Breast epithelium (tissue), 4 donors: ENCODE results near the gene CFDP1. TPM values are rescaled to one million over a fixed set of nuclear protein-coding genes. Genes with fewer than 3 reads are reported as not detected.

Source experiments
- DNase-seq, 2 donors: peaks; one replicate each; pipeline ENCODE4 v3.0.0-alpha.2; 2019; ENCODE audit warnings: low spot score in 2 of 2
- H3K27ac ChIP-seq, 2 donors: fragments of 200-600 bp; sonication (generic) in 1 of 2; one replicate each; pipeline ENCODE4 v1.5.1; 2016 to 2019; ENCODE audit warnings: mild to moderate bottlenecking in 1 of 2
- H3K27me3 ChIP-seq, 2 donors: fragments of 200-600 bp; sonication (generic) in 1 of 2; one replicate each; pipeline versions ENCODE4 v1.5.1 to v1.6.0; 2017 to 2019; ENCODE audit warnings: control low read depth in 1 of 2, mild to moderate bottlenecking in 1 of 2
- H3K36me3 ChIP-seq: fragments of 200-600 bp; one replicate; pipeline ENCODE4 v1.5.1; 2019
- H3K4me1 ChIP-seq, 2 donors: fragments of 200-600 bp; sonication (generic); one replicate each; pipeline ENCODE4 v1.5.1; 2016 to 2019; ENCODE audit warnings: control low read depth in 1 of 2
- H3K4me3 ChIP-seq, 3 donors: fragments of 200-600 bp; sonication (generic); 1 replicate in 2 of 3; 2 replicates in 1 of 3; pipeline ENCODE4 v1.5.1; 2016 to 2019; ENCODE audit warnings: mild to moderate bottlenecking in 3 of 3, moderate library complexity in 2 of 3
- H3K9me3 ChIP-seq, 2 donors: fragments of 200-600 bp; sonication (generic) in 1 of 2; one replicate each; pipeline ENCODE4 v1.5.1; 2016 to 2019; ENCODE audit warnings: control low read depth in 1 of 2
- CTCF ChIP-seq, 3 donors: fragments of 450-650 bp; IDR thresholded peaks; one replicate each; pipeline ENCODE4 v1.5.1; 2016 to 2017; ENCODE audit warnings: antibody characterized with exemption in 3 of 3, mild to moderate bottlenecking in 3 of 3, moderate library complexity in 3 of 3
- POLR2A ChIP-seq: fragments of 450-650 bp; IDR thresholded peaks from one replicate; pipeline ENCODE4 v1.6.1; 2016; ENCODE audit warnings: antibody characterized with exemption, mild to moderate bottlenecking, moderate library complexity
- POLR2AphosphoS5 ChIP-seq, 3 donors: sonication (generic); formaldehyde crosslinking; IDR thresholded peaks; one replicate each; pipeline ENCODE4 v1.6.1; 2017; ENCODE audit warnings: antibody characterized with exemption in 3 of 3
- intact Hi-C: fragments of 100-400 bp; cut with DNase I; formaldehyde crosslinking; loops from one replicate; pipeline ENCODE4 v1.15.1; 2023; ENCODE audit warnings: low total_unique reads
- total RNA-seq, 3 donors: library from RNA; depleted of rRNA; stranded (reverse); fragments of >200 nt; gene quantifications; one replicate each; pipeline ENCODE4 v1.1.0, GENCODE V29; 2016

Gene CFDP1
- total RNA-seq, 3 donors from 2014 or later = 55.5 to 81.9 (median 80.9) TPM

DNA sequence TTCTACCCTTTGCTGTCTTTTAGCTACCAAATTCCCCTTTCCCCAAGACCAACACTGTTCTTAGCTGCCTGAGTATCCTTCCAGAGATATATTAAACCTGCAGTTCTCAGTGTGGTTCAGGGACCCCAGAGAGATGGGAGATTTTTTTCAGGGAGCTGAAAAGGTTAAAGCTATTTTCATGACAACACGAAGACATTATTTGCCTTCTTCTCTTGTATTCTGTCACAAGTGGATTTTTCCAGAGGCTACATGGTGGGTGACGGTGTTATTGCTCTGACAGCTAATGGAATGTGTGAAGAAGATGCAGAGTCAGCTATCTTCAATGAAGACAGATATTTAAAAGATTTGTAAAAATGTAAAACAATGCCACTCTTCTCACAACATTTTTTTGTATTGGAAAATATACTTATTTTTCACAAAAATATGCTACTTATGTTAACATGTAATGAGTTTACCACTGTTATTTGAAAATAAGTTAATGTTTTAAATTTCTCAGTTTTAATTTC is 69.0 kb downstream of the CFDP1 start:
- TF ChIP-seq POLR2AphosphoS5 (IDR thresholded peaks at IDR 0.05) = no peak
- TF ChIP-seq POLR2A = no peak
- no peak for TF ChIP-seq CTCF (IDR thresholded peaks at IDR 0.05)
- Histone ChIP-seq H3K36me3 (no peaks in the 10 kb centered on the region), H3K27ac (no peak overlapping the region), H3K4me1 (no peaks in the 10 kb centered on the region), H3K4me3 (no peak overlapping the region), H3K9me3 (no peaks in the 10 kb centered on the region), H3K27me3 (no peaks in the 10 kb centered on the region)
- no peak for DNase-seq
- intact Hi-C loops = no loop called here

DNA sequence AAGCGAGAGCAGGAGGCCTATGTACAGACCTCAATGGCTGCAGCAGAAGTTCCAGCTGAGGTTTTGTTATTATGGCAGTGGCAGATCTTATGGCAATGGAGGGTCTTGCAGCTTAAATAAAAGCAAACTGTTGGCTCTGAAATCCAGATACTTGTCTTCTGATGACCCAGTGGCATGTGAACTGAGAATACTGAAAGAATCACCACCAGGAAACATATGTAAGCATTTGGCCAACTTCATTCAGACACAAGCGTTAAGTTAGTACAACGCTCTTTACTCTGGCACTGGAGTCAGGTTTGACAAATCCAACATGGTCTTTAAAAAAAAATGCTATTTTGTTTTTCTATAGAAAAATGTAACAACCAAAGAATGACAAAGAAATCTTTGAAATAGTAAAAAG is 70.5 kb downstream of the CFDP1 start:
- Histone ChIP-seq H3K4me1 (no peaks in the 10 kb centered on the region), H3K9me3 (no peaks in the 10 kb centered on the region), H3K36me3 (no peaks in the 10 kb centered on the region), H3K27ac (no peak overlapping the region), H3K4me3 (no peak overlapping the region), H3K27me3 (no peaks in the 10 kb centered on the region)
- no peak for DNase-seq
- intact Hi-C loops = no loop called here
- no peak for TF ChIP-seq POLR2A
- no peak for TF ChIP-seq POLR2AphosphoS5 (IDR thresholded peaks at IDR 0.05)
- TF ChIP-seq CTCF (IDR thresholded peaks at IDR 0.05) = no peak

- Histone ChIP-seq H3K27me3 (no peaks in the 10 kb centered on the region), H3K9me3 (no peaks in the 10 kb centered on the region), H3K4me3 (no peak overlapping the region), H3K27ac (no peak overlapping the region), H3K4me1 (no peaks in the 10 kb centered on the region), H3K36me3 (no peaks in the 10 kb centered on the region)
- DNase-seq = no peak
- TF ChIP-seq CTCF (IDR thresholded peaks at IDR 0.05) (no peak), POLR2AphosphoS5 (IDR thresholded peaks at IDR 0.05) (no peak), POLR2A (no peak)
- intact Hi-C loops = no loop called here
Measured at GRCh38 chr16:75361936-75362335, 71.4 kb downstream of the CFDP1 start.

GRCh38 chr16:75354170-75354569 is 79.1 kb downstream of the CFDP1 start:
- no peak for DNase-seq
- H3K27me3 ChIP-seq = no peaks in the 10 kb centered on the region
- intact Hi-C loops = no loop called here
- no peak overlapping the region for H3K4me3 ChIP-seq
- H3K27ac ChIP-seq = no peak overlapping the region
- no peaks in the 10 kb centered on the region for H3K4me1 ChIP-seq
- H3K36me3 ChIP-seq = no peaks in the 10 kb centered on the region
- H3K9me3 ChIP-seq = no peaks in the 10 kb centered on the region
- TF ChIP-seq POLR2AphosphoS5 (IDR thresholded peaks at IDR 0.05) (no peak), CTCF (IDR thresholded peaks at IDR 0.05) (no peak), POLR2A (no peak)

- TF ChIP-seq POLR2AphosphoS5 (IDR thresholded peaks at IDR 0.05) (no peak), POLR2A (no peak), CTCF (IDR thresholded peaks at IDR 0.05) (no peak)
- H3K4me3 ChIP-seq = no peak overlapping the region
- H3K27ac ChIP-seq = no peak overlapping the region
- no peaks in the 10 kb centered on the region for H3K9me3 ChIP-seq
- DNase-seq = no peak
- no peaks in the 10 kb centered on the region for H3K27me3 ChIP-seq
- no peaks in the 10 kb centered on the region for H3K36me3 ChIP-seq
- intact Hi-C loops = no loop called here
- no peaks in the 10 kb centered on the region for H3K4me1 ChIP-seq
Measured at GRCh38 chr16:75351183-75351582, 82.1 kb downstream of the CFDP1 start.
